GM19099 (cell line): ENCODE results near the gene RASSF7.

ENCODE experiments used
- POLR2A ChIP-seq: IDR thresholded peaks from 3 replicates; pipeline ENCODE4 v1.6.1; 2011; ENCODE audit warnings: low read depth; ENCODE audit not compliant: insufficient read length; ENCODE audit errors: extremely low read depth

RASSF7 gene

DNA sequence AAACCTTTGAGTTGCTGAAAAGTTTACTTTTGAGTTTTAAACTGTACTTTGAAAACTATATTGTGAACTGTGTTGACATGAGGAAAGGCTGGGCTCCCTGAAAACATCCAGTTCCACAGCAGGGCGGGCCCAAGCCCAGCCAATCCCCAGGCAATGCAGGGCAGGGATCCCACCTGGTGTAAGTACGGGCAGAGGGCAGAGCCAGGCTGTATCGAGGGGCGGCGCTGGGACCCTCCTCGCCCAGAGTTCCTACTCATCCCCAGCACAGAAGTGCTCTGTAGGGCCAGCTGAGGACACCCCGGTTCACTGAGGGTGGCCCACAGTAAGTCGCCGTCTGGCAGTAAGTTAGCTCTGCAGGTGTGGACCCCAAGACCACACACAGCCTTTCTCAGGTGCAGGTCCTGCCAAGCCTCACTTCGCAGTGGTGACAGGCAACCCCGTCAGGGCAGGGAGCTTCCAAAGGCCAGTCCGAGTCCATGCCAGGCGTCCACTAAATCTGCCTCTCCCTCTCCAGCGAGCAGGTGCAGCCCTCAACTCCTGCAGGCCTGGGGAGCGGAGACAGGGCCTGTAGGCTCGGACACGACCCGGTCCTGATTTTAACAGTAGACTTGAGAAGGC lies 6.3 kb downstream of the RASSF7 start:
- TF ChIP-seq POLR2A = no peak

DNA sequence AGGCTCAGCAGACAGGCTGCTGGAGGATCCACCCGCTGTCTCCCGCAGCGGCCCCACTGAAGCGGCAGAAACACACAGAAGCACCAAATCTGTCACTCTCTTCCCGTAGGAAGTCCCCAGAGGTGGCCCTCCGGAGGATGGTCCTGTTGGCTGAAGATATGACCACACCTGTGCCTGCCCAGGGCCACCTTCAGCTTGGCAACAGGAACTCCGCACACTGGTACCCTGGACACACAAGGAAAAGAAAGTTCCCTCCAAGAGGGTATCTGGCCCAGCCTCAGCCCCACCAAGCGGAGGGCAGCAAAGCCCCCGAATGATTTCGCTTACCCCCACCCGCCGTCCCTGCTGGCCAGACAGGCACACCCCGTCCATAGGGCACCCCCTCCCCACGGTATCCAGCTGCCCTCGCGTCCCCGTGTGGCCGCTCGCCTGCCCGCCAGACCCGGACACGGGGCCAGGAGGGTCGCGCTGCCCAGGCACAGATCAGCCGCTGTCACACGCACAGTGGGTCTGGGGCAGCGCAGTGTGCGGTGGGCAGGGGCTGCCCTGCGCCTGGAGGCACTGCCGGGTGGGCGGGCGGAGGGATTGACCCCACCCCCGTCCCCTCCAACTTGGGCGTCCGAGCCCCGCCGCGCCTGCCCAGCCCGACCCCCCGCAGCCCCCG lies 7.0 kb downstream of the RASSF7 start:
- no peak for TF ChIP-seq POLR2A

DNA sequence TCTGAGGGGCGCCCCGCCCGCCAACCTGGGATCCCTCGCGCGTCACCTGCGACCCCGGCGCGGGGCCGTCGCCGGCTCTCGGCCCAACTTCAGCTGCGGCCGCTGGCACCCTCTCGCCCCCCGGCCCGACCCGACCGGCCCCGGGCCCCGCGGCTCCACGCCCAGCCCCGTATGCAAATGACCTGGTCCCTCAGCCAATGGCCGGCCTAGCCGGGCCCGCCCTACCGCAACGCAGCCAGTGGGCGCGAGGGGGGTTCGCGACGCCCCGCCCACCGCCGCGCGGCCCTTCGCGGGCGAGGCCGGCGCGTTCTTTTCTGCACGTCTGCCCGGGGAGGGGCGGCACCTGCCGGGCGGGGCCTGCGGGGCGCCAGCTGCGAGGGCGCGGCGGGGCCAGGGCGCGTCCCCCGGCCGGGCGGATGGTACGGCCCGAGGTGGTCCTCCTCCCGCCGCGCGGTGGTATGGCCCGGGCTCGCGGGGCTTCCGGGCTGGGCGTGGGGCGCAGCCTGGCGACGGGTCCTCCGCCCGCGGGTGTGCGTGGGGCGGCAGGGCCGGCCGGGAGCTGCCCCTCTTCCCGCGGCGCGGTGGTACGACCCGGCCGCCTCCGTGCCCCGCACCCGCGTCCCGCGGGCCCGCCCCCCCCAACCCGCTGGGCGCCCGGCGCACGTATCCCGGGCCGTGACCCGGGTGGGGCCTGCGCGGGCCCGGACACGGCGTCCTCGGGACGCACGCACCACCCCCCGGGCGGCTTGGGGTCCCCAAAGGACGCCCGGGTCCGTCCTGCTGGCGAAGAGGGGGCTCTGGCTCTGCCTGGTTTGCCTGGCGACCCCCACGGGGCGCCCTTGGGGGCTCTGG lies 7.8 kb downstream of the RASSF7 start:
- TF ChIP-seq POLR2A = peak; percentile 66

DNA sequence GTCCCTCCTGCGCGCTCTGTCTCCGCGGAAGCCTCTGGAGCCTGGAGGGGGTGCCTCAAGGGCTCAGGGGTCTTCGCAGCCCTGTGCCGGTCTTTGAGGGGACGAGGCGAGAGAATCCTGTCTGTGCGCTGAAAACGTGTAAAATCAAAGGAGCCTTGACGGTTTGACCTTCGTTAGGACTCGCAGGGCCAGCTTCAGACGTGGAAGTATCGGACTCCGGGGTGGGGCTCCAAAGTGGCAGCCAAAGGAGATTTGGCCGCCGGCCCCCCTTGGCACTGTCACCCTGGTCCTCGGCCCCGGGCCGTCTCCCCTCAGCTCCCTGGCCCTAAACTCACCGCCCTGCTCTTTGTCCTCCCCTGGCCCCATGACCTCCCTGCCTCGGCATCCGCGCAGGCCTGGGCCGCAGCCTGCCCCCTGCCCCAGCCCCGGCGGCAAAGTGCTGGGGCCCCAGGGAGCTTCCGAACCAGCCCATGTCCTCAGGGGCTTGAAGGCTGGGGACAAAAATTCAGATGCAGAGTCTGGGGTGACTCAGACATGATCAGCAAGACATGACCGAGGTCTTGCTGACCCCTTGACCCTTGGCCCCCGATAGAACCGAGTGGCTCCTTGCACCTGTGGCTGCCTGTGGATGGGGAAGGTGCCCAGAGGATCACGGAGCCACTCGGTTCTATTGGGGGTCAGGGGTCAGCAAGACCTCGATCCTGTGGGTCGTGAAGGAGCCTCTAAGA lies 8.6 kb downstream of the RASSF7 start:
- TF ChIP-seq POLR2A = no peak

DNA sequence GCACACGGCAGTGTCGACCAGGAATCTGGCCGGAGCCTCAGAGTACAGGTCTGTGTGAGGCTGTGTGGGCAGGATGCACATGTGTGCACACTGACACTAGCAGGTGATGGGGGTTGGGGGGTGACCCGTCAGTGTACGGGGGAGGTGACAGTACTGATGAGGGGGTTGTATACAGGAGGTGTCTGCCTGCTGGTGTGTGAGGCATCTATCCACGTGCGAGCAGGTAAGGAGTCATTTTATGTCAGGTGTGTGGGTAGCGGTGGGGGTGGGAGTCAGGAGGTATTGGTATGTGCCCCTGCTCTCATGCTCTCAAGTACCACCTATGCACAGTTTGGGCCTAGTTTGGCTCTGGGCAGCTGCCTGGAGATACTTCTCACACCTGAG lies 11.0 kb downstream of the RASSF7 start:
- no peak for TF ChIP-seq POLR2A

DNA sequence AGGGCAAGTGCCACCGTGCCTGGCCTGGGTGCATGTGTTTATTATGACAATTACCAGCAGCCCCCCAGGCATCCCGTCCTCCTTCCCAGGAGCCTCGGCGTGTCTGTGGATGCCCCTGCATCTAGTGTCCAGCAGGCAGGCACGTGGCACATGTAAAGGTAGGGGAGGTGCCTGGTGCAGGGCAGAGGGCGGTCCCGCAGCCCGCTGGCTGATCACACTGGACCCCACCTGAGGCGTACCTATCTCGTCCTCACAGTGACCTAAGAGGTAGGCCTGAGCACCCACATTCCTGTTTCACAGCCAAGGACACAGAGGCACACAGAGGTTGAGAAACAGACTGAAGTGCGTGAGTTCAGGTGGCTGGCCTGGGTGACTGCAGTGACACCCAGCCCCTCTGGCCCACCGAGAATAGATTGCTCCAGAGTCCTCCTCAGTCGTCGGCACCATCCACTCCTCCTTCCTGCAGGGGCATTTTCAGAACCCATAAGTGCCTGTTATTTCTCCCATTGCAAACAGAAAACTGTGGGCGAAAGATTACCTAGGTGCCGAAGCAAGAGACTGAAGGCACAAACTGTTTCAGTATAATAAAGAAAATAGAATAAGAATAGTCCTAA lies 12.5 kb downstream of the RASSF7 start:
- TF ChIP-seq POLR2A = no peak

DNA sequence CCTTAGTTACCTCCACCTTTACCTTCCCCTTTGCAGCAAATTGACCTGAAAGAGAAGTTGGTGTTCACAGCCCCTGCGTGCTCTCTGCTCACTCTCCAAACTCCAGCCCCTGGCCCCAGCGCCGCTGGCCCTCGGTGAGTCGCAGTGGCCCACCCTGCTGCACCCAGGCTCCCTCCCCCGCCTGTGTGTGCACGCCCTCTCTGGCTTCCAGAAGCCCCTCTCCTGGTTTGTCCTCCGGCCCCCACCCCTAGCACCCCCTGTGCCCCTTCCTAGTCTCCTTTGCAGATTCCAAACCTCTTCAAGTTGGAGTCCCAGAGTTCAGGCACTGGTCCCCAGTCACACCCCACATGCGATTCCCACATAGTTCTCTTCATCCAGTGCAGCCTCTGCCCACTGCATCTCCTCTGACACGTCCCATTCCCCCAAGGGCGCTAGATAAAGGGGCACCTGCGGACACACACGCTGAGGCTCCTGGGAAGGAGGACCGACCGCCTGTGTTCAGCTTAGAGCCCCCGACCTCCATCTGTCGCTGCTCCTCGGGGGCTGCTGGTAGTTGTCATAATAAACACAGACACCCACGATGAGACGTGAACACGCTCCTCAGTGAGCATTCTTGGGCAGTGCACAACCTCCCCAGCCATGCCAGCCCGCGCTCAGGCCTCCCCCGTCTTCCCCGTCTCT lies 14.0 kb downstream of the RASSF7 start:
- TF ChIP-seq POLR2A = no peak

DNA sequence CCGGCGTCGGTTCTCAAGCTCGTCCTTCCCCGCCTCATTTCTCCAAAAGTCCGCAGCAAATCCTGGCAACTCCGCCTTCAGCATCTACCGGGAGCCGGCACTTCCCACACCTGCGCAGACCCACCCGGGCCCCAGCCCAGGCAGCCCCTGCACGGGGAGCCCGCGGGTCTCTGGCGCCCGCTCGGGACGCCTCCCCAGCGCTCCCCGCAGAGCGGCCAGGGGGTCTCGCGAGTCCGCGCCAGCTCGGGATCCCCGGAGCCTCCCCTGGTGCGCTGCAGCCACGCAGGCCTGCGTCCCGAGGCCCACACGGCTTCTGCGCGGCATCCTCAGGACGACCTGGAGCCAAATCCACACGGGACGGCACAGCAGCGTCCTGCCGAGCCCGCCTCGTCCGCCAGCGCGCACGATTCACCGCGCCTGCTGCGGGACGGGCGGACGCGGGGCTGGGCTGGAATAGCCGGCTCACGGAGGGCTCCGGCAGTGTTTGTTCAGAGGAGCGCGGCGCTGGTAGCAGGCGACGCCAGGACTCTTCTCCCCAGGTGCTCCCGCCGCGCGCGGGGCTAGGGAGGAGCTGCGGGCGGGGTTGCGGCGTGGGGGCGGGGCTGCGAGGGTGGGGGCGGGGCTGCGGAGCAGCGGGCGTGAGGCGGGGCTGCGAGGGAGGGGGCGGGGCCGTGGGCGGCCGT lies 14.7 kb downstream of the RASSF7 start:
- no peak for TF ChIP-seq POLR2A

DNA sequence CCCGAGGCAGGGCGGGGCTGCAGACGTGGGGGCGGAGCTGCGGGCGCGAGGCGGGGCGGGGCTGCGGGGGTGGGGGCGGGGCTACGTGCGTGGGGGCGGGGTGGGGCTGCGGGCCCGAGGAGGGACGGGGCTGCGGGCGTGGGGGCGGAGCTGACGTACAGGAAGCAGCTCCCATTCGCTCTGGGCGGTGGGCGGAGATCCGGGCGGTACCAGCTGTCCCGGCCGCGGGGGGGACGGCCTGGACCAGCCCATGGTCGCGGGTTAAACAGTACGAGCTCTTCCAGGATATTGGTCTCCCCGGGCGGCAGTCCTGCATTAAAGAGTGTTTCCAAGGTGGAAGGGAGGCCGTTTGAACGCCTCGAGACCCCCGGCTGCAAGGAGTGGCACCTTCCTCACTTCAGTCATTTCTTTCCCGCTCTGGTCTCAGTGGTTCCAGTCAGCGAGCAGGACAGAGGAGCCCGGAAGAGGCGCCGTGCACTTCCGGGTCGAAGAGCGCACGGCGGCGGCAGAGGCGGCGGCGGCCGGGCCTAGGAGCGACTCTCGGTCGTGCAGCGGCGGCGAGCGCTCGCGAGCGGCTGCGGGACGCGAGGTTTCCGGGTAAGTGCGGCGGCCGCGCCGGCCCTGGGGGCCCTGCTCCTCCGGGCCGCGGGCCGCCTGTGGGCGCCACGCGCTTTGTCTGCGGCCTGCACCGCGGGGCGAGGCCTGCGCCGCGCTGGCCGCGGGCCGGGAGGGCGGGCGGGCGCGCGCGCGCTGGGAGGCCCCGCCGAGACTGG lies 15.4 kb downstream of the RASSF7 start, which contains the start of gene PHRF1:
Gene PHRF1, plus strand, starts transcription at position 475 of the 773 bp plus-strand sequence. CDS start 5,043 bp downstream, outside the sequence.
- TF ChIP-seq POLR2A = peak; percentile 79

DNA sequence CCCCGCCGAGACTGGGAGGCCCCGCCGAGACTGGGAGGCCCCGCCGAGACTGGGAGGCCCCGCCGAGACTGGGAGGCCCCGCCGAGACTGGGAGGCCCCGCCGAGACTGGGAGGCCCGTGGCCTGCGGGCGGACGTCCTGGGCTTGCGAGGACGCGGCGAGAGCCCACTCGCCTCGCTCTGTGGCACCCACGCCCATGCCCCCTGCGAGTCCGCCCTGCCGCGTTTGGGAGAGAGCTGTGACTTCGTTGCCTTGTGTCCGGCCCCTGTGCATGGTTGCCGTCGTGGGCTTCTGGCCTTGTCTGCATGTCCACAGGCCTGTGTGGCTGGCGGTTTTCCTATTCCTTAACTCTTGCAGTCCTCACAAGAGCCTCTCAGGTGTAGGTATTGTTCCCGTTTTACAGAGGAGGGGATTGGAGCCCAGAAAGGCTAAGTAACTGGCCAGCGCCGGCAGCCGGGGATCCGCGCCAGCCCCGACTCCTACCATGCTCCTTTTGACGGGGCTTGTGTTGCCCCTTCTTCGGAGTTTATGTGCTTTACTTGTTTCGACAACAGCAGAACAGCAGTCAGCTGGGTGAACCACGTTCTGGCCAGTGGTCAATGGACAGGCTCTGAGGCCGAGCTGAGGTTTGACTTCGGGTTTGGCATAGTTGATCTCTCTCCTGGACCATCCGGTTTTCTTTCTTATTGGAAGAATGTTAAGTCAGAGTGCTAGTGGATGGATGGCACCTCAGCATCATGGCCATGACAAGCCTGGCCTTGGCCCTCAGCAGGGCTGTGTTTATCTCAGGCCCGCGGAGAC lies 16.2 kb downstream of the RASSF7 start:
- TF ChIP-seq POLR2A = no peak

DNA sequence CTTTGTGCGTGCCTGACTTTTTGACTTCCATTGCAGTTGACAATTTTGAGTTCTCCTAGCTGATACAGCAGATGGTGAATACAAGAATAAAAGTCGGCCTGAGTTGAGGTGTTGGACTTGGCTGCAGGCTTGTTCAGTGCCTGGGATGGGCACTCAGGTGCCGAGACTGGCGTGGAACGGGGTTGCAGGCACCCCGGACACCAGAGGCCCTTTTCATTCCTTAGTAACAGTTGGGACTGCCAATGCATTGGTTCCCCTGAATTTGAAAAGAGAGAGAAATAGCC lies 16.8 kb downstream of the RASSF7 start:
- TF ChIP-seq POLR2A = no peak

DNA sequence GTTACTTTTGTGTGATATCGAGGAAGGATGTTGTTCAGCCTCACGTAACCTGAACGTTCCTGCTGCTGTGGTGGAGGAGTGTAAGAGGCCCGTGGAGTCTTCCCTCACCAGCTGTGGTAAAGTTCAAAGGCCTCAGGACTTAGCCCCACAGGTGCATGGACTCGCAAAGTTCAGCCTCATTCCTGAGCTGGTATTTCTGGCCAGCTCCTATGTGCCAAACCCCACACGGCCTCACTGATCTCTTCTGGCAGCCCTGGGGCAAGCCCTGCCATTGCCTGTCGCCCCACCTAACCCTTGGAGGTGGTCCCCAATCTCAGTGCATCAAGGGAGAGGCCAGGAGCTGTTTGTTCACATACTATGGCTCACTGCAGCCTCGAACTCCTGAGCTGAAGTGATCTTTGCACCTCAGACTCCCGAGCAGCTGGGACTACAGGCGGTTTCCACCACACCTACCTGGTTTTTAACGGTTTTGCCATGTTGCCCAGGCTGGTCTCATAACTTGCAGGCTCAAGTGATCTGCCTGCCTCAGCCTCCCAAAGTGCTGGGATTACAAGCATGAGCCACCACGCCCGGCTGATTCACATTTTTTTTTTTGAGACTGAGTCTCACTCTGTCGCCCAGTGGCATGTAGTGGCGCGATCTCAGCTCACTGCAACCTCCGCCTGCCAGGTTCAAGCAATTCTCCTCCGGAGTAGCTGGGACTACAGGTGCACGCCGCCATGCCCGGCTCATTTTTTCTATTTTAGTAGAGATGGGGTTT lies 17.7 kb downstream of the RASSF7 start:
- no peak for TF ChIP-seq POLR2A
